GM18868 (cell line): ENCODE measurements around the gene CCDC88C.
A peak's percentile ranks its signal among the peaks of the same experiment; 100 is the strongest.

ENCODE experiments used
- ATAC-seq: cut with Tn5 transposase; IDR thresholded peaks from one replicate; pipeline ENCODE4 v1.9.1; 2021; ENCODE audit warnings: mild to moderate bottlenecking, moderate library complexity; ENCODE audit not compliant: unreplicated experiment

CCDC88C gene

GRCh38 chr14:91399868-91400640, 17.6 kb downstream of the CCDC88C start:
- peak; percentile 49 for ATAC-seq

- no peak for ATAC-seq
Measured at GRCh38 chr14:91398707-91399106, 18.9 kb downstream of the CCDC88C start.

GRCh38 chr14:91397965-91398591, 19.5 kb downstream of the CCDC88C start:
- no peak for ATAC-seq

GRCh38 chr14:91396959-91397815, 20.4 kb downstream of the CCDC88C start:
- ATAC-seq: peak; percentile 61

- ATAC-seq: no peak
Measured at GRCh38 chr14:91396013-91396660, 21.5 kb downstream of the CCDC88C start.

- no peak for ATAC-seq
Measured at GRCh38 chr14:91395466-91395865, 22.2 kb downstream of the CCDC88C start.

- ATAC-seq: no peak
Measured at GRCh38 chr14:91394105-91395081, 23.2 kb downstream of the CCDC88C start.

- ATAC-seq: no peak
Measured at GRCh38 chr14:91392623-91393303, 24.9 kb downstream of the CCDC88C start.

- no peak for ATAC-seq
Measured at GRCh38 chr14:91390165-91390778, 27.3 kb downstream of the CCDC88C start.

- no peak for ATAC-seq
Measured at GRCh38 chr14:91389150-91389549, 28.5 kb downstream of the CCDC88C start.

- ATAC-seq: peak; percentile 85
Measured at GRCh38 chr14:91388551-91388975, 29.1 kb downstream of the CCDC88C start.

GRCh38 chr14:91387951-91388381, 29.7 kb downstream of the CCDC88C start:
- no peak for ATAC-seq

GRCh38 chr14:91387169-91387835, 30.3 kb downstream of the CCDC88C start:
- no peak for ATAC-seq

- no peak for ATAC-seq
Measured at GRCh38 chr14:91385697-91386096, 31.9 kb downstream of the CCDC88C start.

- ATAC-seq: no peak
Measured at GRCh38 chr14:91385224-91385623, 32.4 kb downstream of the CCDC88C start.

- no peak for ATAC-seq
Measured at GRCh38 chr14:91383439-91383838, 34.2 kb downstream of the CCDC88C start.

- ATAC-seq: no peak
Measured at GRCh38 chr14:91381801-91382670, 35.6 kb downstream of the CCDC88C start.
